NCI-H2171 treated with DMSO at 0.1 percent for 48 hours (cell line): Measurements from ENCODE around the gene CDH2.
A peak's percentile ranks its signal among the peaks of the same experiment; 100 is the strongest.

Experiments used
- DNase-seq: peaks from one replicate; lab custom pipeline; 2025; lab: John Stamatoyannopoulos, UW

The CDH2 gene

DNA sequence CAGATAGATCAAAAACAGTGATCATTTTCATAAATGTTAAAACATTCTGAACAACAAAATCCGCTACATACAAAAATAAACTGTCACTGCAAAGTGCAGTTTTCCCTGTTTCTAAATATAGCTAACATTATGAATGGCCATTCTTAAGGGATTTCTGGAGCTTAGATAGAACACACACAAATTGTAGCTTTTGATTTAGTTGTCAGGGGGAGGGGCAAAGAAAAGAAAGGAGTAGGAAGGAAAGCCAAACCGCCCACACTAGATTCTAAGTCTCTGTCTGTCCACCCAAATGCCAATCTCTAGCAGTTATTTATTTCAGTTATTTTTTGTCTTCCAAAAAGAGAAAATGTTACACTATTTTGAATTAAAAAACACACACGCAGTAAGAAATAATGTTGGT, 182.4 kb downstream of the CDH2 start:
- DNase-seq, result no peak

DNA sequence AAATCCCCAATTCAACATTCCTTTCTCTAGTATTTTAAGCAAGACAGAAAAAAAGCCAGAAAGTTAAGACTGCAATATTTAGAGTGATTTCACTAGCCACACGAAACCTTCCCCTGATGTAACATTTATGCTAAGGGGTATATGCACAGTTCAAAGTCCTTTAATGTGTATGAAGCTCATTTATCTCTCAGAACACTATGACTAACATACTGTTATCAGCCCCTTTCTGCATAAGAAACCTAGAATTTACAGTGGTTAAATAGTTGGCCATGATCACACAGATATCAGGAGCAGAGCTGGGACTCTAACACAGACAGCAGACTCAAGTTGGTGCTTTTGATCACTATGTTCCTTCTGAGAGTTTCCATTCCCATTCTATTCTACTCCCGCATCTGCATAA, 185.5 kb downstream of the CDH2 start:
- no peak for DNase-seq

DNA sequence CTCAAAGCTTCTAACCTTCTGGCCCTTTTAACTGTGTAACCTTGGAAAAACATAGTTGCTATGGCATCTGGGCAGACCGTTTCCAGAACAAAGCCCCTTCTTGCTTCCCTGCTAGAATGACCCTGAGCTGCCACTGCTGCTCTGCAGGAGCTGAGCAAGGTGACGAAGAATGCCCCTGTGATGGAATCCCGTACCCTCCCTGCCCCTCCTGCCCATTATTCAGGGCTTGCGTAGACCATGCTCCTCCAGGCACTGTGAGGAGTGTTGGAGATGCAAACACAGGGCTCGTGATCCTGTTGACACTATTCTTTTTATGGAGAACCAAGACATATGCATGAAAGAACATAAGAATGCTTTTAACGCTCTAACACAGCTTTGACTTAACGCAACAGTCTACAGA, 191.1 kb downstream of the CDH2 start:
- DNase-seq, result no peak

DNA sequence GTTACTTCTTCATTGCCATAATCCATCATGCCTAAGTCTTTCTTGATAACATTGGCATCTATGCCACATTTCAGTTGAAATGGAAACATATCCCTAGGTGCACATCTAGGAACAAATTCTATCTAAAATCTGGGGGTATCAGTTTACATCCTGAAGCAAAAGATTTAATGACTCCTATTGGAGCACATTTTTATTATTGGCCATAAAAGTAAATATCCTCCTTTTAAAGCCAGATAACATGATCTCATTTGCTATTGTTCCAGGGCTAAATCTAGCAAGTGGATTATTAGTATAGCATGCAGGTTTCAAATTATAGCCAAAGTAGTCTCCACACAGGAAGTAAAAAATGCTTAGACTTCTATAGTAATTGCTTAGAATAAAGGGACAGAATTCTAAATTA, 193.2 kb downstream of the CDH2 start:
- no peak for DNase-seq

DNA sequence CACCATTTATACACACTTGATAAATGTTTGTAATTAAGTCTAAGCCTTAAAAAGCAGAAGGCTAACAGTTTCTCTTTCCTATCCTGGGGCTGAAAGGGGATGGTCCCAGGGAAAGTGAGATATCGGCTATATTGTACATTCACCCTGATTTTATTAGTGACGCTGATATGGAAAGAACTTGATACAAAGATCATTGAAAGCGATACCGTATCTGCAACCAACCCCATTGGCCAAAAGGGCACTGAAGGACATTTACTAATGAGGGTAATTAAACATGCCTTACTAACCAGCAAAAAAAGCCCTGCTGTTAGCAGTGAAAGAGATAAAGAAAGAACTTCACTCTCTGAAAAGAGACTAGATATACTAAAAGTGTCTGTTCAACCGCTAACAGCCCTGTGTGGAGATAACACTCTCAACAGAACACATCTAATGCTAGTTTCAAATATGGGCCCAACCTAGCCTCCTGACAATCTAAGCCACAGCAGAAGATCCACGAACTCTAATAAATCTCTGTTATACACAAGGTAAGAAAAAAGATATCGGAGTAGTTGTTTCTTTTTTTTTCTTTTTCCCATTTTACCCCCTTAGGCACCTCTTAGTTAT, 200.0 kb downstream of the CDH2 start:
- DNase-seq, result no peak

DNA sequence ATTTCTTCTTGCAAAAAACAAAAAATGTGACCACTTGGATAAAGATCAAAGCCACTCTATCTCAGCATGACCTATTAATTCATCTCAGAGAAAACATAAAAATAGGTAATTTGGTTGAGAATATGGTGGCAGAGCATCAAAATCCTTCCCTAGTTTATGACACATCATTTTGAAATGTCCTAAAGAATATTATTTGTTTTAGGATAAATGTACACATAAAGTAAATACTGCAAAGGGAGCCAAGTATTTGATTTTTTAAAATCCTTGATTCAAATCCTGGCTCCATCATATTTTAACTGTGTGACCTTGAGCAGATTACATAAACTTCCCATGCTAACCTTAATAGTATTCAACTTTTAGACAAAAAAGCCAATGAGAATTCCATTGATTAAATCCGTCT, 206.6 kb downstream of the CDH2 start:
- DNase-seq, result no peak

DNA sequence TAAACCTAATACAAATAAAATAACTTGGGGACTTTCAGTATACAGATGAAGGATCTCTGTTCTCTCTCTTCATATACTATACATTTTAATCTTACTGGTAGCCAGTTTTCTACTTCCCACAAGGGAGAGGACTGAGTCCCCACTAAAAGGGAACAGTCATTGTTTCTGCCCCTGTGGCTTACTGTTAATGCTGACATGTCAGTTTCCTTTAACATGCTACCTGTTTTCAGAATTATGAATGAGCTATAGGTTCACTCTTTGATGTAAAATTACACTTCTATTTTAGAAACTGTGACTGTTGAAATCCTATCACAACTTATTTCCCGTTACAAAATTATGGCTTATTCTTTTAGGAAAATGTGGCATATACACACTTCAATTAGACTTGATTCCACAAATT, 207.7 kb downstream of the CDH2 start:
- no peak for DNase-seq

DNA sequence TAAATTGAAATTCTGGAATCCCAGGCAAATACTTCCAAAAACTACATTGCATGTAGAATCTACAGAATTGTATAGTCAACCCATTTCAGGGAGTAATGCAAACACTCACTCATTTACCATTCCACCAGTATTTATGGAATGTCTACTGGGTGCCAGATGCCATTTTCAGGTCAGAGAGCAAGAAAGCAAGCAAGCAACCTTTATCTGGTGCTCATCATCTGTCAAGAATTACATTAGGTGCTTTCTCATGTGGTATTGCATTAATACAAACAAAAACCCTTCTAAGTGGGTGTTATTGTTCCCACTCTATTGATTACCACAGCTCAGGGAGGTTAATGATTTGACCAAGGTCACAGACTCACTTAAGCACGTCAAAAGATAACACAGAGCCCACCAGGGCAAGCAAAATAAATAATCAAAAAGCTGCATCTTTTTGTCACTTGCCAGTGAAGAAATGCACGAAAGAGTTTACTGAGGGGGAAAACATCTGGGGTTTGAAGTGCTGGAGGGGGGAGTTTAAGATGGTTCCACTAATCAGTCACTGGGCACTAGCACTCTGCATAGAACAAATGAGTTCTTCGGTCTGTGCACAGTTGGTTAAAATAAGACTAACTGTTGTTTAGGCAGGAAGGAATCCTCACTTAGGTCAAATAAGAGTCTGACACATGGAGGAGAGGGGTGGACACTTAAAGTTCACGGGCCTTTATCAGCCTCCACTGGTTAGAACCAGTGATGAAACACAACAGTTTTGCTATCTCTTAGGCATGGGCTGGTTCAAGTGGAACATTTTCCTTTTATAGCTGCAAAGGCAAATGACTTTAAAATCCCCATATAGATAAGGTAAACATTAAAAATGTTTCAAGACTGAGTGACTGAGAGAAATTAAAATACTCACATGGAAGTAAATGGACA, 208.8 kb downstream of the CDH2 start:
- DNase-seq, result peak; percentile 4

DNA sequence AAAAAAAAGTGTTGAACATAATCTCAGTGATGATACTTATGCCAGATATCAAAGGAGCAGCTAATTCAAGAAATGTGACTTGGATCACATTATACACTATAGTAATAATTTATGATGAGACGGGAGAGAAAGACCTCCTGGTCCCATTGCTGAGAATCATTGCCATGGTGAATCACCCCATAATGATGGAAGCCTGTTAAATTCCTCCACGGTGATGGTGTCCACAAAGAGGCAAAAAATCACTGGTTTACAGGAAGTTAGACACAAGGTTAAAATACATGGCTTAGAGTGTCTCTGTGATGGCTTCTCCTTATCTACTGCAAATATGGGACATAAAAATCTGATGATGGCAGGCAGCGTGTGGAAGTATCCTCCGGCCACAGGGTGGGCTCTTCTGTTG, 210.0 kb downstream of the CDH2 start:
- no peak for DNase-seq

DNA sequence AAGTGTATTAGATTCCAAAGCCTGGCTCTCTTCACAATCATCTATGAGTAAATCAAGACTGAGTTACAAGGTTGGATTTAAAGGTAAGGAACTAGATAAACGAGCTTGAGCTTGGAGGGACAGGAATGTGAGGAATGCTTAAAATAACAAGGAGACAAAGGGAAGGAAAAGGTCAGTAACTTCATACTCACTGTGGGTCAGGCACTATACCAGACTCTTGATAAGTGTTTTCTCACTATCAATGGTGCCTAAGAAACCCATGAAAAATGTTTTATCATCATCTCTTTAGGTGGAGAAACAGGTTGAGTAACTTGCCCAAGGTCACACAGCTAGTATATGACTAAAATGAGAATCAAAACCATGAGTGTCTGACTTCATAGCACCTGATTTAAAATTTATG, 212.1 kb downstream of the CDH2 start:
- DNase-seq, result no peak

DNA sequence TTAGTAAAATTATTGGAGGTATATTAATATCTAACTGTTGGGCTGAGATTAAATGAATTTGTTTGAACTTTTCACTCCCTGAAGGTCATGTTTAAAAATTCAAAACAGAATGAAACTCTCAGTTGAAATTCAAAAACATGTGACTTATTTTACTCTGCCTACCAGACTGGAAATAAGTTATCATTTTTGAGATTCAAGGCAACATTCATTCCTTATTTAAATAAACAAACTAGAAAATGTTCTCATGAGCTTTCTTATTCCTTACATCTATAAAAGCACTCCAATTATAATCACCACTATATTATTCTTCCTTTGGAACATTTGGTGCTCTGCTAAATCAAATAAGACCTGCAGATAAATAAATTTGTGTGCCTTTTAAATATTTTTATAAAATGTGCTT, 217.8 kb downstream of the CDH2 start:
- DNase-seq, result no peak

DNA sequence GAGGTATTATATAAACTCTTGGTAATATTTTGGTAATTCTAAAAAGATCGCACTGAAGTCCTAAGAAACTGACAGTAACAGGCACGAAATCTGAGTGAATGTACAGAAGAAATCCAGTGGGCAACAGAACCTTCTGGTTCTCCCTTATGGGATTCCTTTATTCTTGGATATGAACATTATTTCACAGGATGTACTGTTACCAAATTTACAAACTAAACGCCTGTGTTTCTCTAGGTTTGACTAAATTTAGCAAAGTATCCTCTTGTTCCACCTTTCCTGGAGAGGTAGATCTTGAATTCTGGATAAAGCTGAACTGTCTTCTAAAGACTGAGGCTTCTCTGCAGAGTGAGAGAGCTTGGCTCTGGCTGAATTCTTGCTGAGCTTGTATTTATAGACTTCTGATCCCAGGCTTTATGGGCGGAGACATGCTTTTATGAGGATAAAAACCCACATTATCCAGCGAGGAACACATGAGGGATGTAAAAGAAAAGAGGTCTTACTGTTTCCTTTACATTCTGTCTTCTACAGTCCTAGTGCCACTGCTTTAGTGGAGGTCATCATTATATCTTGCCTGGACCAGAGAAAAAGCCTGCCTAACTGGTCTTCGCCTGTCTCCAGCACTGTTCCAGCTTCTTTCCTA, 220.8 kb downstream of the CDH2 start:
- no peak for DNase-seq

DNA sequence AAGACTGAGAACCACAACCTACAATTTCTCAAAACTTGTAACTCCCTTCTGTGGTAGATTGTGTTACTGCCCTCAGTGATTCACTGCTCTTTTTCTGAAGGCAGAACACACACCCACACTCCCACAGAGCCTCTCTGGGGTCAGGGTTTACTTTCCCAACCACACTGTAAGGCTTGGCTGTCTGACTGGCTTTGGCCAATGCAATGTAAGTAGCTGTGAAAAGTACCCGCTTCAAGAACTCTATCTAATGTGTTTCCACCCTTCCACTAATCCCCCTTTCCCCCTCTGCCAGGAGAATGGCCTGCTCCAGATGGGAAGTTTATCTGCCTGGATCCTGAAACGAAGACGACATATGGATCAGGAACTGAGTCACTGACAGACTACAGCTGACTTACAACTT, 222.7 kb downstream of the CDH2 start:
- DNase-seq, result peak; percentile 10

DNA sequence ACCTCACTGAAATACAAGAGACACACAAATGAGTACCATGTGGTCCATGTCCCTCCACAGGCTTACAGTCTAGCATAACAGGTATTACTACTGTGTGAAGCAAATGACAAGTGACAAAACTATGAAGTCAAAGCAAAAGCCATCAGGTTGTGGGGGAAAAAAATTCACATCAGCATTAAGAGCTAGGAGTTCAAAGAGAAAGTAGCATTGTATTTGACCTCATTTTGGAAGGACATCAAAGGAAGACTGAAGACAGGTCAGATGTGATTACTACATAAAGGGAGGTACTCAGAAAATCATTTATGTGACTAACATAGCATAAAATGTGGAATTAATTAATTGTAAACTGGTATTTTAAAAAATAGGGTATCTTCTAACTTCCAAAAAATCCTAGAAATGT, 224.2 kb downstream of the CDH2 start:
- no peak for DNase-seq

DNA sequence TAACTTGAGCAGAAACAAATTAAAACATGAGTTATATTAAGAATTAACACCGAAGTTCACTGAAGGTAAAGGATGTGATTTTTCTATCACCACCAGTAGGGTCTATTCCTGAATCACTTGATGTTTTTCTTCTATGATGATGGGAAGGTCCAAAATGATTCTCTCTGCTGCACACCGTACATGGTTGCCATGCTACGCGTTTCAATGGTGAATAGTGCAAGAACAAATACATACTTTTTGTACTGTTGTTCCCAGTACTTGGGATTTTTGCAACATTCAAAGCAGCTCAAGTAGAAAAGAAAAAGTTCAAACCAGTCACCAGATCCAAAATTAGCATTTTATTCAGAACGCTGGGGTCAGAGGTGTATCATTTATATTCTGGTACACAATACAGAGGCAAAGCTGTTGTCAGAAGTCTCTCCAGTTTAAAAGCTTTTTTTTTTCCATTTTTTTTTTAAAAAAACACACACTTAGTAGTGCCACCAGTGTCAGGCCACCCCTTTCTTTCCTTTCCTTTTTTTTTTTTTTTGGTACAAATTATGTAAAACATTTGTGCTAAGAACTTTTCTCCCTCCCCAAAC, 226.2 kb downstream of the CDH2 start:
- DNase-seq, result no peak

DNA sequence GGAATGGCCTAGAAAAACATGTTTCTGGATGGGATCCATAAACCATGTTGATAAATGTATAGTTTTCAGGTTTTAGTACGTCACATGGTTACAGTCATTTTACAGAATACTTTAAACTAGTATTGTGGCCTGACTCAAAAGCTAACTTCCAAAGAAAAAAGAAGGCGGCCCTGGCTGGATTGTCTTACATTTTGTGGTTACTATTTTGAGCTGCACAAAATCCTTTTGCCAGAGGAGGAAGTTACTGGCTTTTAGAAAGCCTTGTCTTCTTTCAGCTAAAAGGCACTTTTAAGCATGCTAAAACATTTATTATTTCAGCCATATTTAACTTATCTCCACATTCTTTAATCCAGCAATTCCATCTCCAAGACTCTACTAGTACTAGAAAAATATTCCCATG, 227.9 kb downstream of the CDH2 start:
- DNase-seq, result no peak

DNA sequence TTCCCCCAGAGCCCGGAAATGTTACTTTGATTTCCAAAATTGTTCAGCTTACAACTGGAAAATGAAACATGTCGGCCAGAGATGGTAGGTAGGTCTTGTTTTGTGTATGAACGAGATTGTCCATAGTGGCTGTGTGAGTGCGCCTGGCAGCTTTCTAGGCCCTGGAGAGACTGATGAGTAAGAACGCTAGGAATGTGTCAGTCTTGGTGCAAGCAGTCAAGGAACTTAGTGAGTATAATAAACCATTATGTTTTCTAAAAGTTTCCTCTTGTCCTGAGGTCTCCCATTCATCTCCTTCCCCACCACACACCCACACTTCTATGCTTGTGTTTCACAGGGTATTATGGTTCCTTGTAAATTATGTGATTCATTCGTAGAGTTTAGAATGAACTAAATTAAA, 234.2 kb downstream of the CDH2 start:
- DNase-seq, result no peak

DNA sequence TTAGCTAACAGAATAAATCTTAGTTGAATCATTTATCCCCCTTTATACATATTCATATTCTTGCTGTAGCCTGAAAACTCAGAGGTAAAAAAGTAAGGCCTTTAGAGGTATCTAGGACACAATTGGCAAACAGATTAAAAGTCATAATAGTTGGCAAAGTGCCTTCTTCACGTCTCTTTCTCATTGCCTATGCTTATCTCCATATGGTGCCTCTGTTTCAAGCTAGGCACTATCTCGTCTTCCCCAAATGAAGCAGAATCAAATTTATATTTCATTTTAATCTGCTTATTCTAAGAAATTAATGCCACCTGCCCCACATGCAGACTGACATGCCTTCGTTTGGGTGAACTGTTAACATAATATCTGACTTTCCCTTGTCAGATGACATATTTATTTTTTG, 245.4 kb downstream of the CDH2 start:
- peak; percentile 55 for DNase-seq

DNA sequence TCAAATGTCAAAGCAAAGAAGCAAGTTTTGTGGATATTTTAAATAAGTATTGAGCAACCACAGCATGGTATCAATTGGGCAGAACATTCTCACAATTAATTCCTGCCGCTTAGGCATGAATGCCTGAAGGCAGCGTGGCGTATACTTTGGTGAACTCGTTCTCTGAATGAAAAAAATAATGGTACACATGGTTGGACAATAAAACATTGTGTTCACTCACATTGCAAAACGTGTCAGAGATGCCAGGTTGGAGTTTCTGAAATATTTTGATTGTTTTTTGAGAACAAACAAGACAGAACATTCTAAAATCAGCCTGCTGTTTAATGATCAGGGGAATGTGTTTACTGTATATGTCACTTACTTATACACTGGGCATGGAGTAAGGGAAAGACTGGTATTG, 254.2 kb downstream of the CDH2 start:
- DNase-seq, result no peak

DNA sequence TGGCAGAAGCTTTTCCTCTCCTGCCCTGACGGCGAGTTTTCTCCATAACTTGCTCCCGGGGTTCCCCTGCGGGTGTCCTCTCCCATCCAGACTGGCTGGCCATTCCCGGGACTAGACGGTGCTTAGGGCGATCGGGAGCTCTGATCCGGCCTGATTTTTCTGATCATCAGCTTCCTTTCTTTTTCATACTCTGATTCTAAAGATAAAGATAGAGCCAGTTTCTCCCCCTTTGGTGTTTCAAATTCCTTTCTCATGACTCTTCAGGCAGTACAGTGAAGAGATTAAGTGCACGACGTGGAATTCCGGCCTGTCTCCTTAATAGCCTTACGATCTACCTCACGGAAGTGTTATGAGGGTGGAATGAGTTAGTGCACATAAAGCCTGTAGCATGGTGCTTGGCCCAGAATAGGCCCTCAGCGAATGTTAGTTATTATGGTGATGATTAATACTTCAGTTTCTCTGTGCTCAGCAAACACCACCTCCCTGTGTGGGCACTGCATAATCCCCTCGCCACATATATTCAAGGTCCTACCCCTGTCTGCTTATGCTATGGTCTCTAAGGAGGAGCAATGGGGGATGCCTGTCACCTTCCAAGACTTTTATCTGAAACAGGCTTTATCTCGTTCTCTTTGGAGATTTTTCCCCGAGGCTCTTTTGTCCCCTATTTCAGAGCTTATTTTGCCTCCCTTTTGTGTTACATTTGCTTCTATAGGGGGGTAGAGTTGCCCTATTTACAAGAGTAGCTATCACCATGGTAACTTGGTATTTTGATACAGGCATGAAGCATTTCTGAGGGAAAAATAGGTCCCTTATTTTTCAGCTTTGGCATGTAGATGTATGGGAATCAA, 254.8 kb downstream of the CDH2 start:
- DNase-seq, result no peak

DNA sequence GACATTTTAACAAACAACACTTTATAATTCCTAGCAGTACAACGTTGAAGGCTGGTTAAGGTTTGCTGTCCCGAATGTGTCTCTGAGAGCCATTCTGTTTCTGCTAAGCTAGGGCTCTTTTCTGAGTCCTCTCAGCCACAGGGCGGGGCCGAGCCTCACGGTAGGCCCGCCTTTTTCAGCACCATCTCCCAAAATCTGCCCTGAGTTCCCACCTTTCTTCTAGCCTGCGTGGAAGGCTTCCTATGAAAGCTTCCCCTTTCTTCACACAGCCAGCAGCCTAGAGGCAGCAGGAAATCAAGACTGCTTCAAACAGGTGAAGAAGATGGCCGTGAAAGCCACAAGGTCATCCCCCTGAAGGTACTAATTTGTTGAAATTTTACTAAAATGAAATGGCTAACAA, 255.5 kb downstream of the CDH2 start:
- no peak for DNase-seq

DNA sequence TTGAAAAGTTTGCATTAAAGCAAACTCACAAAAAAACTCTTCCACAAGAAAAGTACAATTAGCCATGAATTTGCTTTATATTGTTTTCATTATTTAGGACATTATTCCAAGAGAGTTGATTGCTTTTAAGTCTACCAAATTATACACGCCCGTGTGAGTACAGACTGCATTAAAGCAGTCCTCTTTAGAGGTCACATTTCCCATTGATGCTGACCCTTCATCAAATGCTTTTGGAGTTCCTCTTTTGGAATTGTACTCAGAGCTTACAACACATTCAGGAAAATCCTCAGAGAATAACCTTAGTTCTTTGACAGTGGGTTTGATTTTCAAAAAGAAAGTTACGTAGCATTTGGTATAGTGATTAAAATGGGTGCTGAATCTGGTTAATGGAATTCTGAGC, 256.1 kb downstream of the CDH2 start:
- DNase-seq, result no peak
